Activated naive CD8-positive, alpha-beta T cell treated with anti-CD3 and anti-CD28 coated beads for 36 hours (primary cell): ENCODE results near the gene PYGM. TPM values are rescaled to one million over a fixed set of nuclear protein-coding genes. Genes with fewer than 3 reads are reported as not detected.

Source experiments
- DNase-seq: peaks from one replicate; pipeline ENCODE4 v3.0.0; 2021
- H3K27ac Mint-ChIP-seq: one replicate; pipeline ENCODE4 v1.8.0; 2022; ENCODE audit warnings: mild to moderate bottlenecking, moderate library complexity, mixed read lengths
- H3K27me3 Mint-ChIP-seq: one replicate; pipeline ENCODE4 v1.8.0; 2022; ENCODE audit warnings: mild to moderate bottlenecking, mixed read lengths
- H3K36me3 Mint-ChIP-seq: one replicate; pipeline ENCODE4 v1.8.0; 2021; ENCODE audit warnings: mild to moderate bottlenecking, mixed read lengths
- H3K4me1 Mint-ChIP-seq: one replicate; pipeline ENCODE4 v1.8.0; 2021; ENCODE audit warnings: mixed read lengths
- H3K4me3 Mint-ChIP-seq: one replicate; pipeline ENCODE4 v1.8.0; 2022; ENCODE audit warnings: mild to moderate bottlenecking, moderate library complexity, mixed read lengths
- H3K9me3 Mint-ChIP-seq: one replicate; pipeline ENCODE4 v1.8.0; 2022; ENCODE audit warnings: mixed read lengths
- total RNA-seq, 2 experiments: library from RNA; stranded (reverse); gene quantifications; one replicate each; pipeline ENCODE4 v1.2.3, GENCODE V29; 2021

The PYGM gene
- total RNA-seq, 2 experiments from 2014 or later = 1.6 to 1.8 TPM

GRCh38 chr11:64726211-64726641 is 33.5 kb downstream of the PYGM start:
- Mint-ChIP-seq H3K9me3 (no peaks in the 10 kb centered on the region), H3K27me3 (peaks cover 14% of the 10 kb centered on the region)

GRCh38 chr11:64724863-64725532 is 34.8 kb downstream of the PYGM start:
- Mint-ChIP-seq H3K27me3 (peaks cover 24% of the 10 kb centered on the region), H3K9me3 (no peaks in the 10 kb centered on the region), H3K36me3 (no peaks in the 10 kb centered on the region), H3K4me1 (peaks cover 13% of the 10 kb centered on the region), H3K4me3 (no peak overlapping the region), H3K27ac (no peak overlapping the region)
- no peak for DNase-seq

More at GRCh38 chr11:64726211-64726641, 33.5 kb downstream of the PYGM start:
- H3K4me1 Mint-ChIP-seq = peaks cover 13% of the 10 kb centered on the region
- no peak overlapping the region for H3K4me3 Mint-ChIP-seq
- no peak for DNase-seq
- H3K36me3 Mint-ChIP-seq = no peaks in the 10 kb centered on the region
- H3K27ac Mint-ChIP-seq = no peak overlapping the region

DNA sequence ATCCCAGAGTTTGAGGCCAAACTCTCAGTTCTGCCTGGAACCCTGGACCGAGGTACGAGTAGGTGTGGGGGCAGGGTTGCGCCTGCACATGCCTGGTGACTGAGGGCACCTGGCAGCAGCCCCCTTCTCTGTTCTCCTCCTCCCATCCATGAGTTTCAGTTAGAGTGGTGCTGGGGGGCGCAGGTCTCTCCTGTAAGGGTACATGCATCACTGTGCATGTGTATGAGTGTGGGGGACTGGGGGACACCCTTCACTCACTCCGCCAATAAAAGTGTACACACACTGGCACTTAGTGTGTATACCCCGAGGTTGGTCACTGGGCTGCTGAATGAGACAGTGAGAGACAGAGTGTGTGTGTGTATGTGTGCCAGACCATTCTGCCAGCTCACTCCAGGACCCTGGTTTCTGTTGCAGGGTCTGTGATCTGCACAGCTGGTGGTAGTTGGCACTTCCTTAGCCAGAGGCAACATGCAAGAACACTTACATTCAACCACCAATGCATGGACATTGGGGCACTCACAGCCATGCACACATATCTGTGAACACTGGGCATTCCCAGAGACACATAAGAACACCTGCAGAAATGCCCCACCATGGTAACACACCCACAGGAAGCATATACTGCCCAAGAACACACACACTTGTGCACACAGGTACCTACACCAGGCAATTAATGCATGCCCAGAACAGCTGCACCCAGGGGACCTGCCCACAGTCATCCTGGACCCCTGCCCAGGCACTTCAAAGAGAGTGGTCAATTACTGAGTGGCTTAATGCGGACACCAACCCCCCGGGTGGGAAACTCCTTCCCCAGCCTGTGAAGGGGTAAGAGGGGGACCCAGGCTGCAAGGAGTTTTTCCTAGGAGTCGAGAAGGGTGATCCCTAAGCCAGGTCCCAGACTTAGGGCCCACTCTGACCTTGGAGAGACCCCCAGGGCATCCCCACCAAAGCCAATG is 35.6 kb downstream of the PYGM start:
- Mint-ChIP-seq H3K27ac (peak overlapping the region; percentile 55), H3K36me3 (no peaks in the 10 kb centered on the region), H3K4me1 (peaks cover 13% of the 10 kb centered on the region), H3K27me3 (peaks cover 29% of the 10 kb centered on the region), H3K9me3 (no peaks in the 10 kb centered on the region), H3K4me3 (peak overlapping the region; percentile 67)
- no peak for DNase-seq

GRCh38 chr11:64723117-64723906 is 36.5 kb downstream of the PYGM start, which contains the start of gene NRXN2:
TSS of gene NRXN2 (minus strand) at chr11:64723197. CDS start at chr11:64713699, 9,498 bp downstream.
- Mint-ChIP-seq H3K27me3 (peaks cover 31% of the 10 kb centered on the region), H3K4me1 (peaks cover 13% of the 10 kb centered on the region), H3K27ac (peak within 1 kb of the TSS; percentile 54)

GRCh38 chr11:64722141-64723065 is 37.4 kb downstream of the PYGM start:
- Mint-ChIP-seq H3K9me3 (no peaks in the 10 kb centered on the region), H3K36me3 (no peaks in the 10 kb centered on the region), H3K27ac (no peak overlapping the region), H3K4me1 (peaks cover 13% of the 10 kb centered on the region), H3K4me3 (no peak overlapping the region), H3K27me3 (peaks cover 34% of the 10 kb centered on the region)
- no peak for DNase-seq

More at GRCh38 chr11:64723117-64723906, 36.5 kb downstream of the PYGM start, which contains the start of gene NRXN2:
- H3K36me3 Mint-ChIP-seq = no peaks in the 10 kb centered on the region
- peak; percentile 91 for DNase-seq
- no peaks in the 10 kb centered on the region for H3K9me3 Mint-ChIP-seq
- peak within 1 kb of the TSS; percentile 67 for H3K4me3 Mint-ChIP-seq

DNA sequence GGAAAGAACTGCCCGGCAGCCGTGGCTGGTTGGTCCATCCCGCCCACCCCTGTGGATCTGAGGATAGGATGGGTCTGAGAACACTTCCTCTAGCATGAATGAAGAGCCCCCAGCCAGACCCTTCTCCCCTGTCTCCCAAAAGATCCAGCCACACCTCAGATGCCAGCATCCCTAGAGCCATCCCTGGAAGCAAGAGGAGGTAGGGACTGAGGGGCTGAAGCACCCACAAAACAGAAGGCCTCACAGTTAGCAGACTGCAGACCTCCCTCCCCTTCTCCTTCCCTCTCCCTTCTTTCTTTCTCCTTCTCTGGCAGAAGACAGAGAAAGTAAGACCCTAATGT is 38.4 kb downstream of the PYGM start:
- H3K27ac Mint-ChIP-seq = no peak overlapping the region
- H3K9me3 Mint-ChIP-seq = no peaks in the 10 kb centered on the region
- H3K4me3 Mint-ChIP-seq = no peak overlapping the region
- DNase-seq = no peak
- H3K4me1 Mint-ChIP-seq = peaks cover 14% of the 10 kb centered on the region
- H3K27me3 Mint-ChIP-seq = peaks cover 45% of the 10 kb centered on the region
- H3K36me3 Mint-ChIP-seq = no peaks in the 10 kb centered on the region

DNA sequence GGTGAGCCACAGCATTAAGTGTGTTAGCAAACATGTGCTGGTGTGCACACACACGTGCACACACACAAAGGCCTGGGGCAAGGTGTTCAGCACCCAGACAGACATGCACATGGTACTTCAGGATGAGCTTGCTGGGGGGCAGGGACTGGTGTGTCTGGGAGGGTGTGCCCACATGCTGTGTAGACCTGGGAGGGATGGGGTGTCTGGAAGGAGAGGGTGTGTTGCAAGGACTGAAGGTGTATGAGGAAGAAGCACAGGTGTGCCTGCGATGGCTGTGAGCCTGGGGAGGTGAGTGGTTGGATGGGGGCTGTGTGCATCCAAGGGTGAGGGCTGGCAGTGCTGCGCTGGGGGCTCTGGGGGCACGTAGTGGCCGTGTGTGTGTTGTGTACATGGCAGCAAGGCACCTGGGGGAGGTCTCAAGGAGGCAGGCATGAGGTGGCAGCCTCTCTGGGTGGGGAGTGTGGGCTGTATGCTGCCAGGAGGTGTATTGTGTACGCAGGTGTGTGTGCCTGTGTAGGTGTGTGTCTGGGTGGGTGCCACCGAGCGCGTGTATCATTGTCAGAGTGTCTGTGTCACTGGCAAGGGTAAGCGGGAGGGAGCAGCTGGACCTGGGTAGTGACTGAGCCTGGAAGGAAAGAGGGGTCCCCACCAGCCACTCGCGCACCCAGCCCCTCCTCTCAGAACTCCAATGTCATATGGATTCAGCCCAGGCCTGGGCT is 39.0 kb downstream of the PYGM start:
- no peak overlapping the region for H3K27ac Mint-ChIP-seq
- no peak overlapping the region for H3K4me3 Mint-ChIP-seq
- H3K9me3 Mint-ChIP-seq = no peaks in the 10 kb centered on the region
- no peaks in the 10 kb centered on the region for H3K36me3 Mint-ChIP-seq
- H3K27me3 Mint-ChIP-seq = peaks cover 50% of the 10 kb centered on the region
- DNase-seq = no peak
- H3K4me1 Mint-ChIP-seq = peaks cover 15% of the 10 kb centered on the region

DNA sequence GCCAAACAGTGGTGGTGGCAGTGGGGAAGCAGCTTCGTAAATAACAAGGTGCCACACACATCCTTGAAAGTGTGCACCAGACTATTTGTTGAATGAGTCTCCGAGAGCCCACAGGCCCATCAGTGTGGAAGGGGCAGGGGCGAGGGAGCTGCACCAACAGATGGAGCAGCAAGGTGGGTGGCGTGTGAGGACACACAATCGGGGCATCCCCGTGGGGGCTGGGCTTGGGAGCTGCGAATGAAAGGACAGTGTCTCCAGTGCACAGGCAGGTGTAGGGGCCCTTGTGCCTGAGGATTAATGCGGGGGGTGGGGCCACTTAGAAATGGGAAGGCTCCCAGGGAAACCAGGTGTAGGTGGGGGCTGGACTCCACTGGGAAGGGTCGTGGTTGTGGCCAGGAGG is 39.6 kb downstream of the PYGM start:
- Mint-ChIP-seq H3K36me3 (no peaks in the 10 kb centered on the region), H3K27me3 (peaks cover 56% of the 10 kb centered on the region), H3K4me3 (no peak overlapping the region), H3K27ac (no peak overlapping the region), H3K9me3 (no peaks in the 10 kb centered on the region), H3K4me1 (peaks cover 13% of the 10 kb centered on the region)
- DNase-seq = no peak

DNA sequence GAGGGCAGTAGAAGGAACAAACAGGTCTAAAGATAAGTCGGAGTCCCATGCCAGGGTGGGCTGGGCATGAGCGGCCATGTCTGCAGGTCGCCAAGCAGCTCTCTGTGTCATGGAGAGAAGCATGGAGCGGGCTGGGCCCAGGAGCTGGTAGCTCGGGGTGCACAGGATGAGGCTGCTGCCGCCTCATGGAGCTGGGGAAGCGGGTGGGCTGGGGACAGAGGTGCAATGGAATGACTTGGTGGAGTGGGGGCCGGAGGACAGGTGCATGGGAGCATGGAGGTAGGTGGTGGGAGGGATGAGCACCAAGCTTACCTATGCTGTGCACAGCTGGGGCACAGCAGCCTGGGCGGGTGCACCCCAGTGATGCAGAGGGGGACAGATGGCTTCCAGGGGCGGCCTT is 40.4 kb downstream of the PYGM start:
- H3K4me1 Mint-ChIP-seq = peaks cover 10% of the 10 kb centered on the region
- no peaks in the 10 kb centered on the region for H3K9me3 Mint-ChIP-seq
- DNase-seq = no peak
- H3K27ac Mint-ChIP-seq = no peak overlapping the region
- peaks cover 63% of the 10 kb centered on the region for H3K27me3 Mint-ChIP-seq
- H3K36me3 Mint-ChIP-seq = no peaks in the 10 kb centered on the region
- no peak overlapping the region for H3K4me3 Mint-ChIP-seq

DNA sequence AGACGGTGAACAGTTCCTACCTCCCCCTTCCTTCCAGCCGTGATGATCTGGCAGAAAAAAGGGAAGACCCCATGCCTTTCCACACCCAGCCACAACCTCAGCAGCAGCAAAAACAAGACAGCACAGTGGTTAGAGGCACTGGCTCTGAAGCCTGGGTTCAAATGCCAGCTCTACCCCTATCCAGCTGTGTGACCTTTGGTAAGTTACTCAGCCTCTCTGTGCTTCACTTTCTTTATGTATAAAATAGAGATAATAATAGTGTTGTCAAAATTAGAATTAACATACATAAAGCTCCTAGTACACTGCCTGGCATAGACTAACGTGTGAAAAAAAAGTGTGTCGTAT is 41.0 kb downstream of the PYGM start:
- Mint-ChIP-seq H3K36me3 (no peaks in the 10 kb centered on the region), H3K27me3 (peaks cover 70% of the 10 kb centered on the region), H3K4me1 (peaks cover 5% of the 10 kb centered on the region)

DNA sequence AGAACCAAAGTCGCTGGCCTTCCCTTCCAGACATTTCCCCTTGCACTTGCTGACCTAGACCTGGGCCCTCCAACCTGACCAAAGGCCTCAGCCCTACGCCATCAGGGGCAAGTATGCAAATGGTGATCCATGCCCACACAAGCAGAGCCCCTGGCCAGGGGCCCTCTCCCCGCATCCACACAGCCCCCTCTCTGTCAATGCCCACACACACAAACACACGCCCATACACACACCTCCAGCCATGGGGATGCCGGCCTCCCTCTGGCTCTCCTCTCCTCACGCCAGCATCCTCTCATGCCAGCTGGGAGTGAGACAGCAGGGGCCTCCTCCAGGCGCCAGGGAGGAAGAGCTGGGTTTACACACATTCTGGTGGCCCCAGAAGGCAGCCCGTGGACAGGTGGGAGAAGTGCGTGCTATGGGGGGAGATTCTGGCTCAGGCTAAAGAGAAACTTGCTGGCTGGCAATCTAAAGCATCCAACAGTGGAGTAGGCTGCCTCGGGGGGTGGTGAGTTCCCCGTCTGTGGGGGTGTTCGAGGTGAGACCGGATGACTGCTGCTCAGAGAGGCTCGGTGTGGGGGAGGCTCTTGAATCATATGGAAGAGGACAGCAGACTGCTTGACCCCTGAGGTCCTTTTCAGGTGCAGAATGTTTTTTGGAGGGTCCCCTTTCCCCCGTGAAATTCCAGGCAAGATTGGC is 41.5 kb downstream of the PYGM start:
- Mint-ChIP-seq H3K36me3 (no peaks in the 10 kb centered on the region), H3K27ac (no peak overlapping the region), H3K4me1 (peaks cover 5% of the 10 kb centered on the region), H3K9me3 (no peaks in the 10 kb centered on the region), H3K4me3 (no peak overlapping the region), H3K27me3 (peaks cover 70% of the 10 kb centered on the region)
- DNase-seq = no peak

More for the DNA sequence above, 41.0 kb downstream of the PYGM start:
- Mint-ChIP-seq H3K4me3 (no peak overlapping the region), H3K27ac (no peak overlapping the region), H3K9me3 (no peaks in the 10 kb centered on the region)
- DNase-seq = no peak

- H3K4me1 Mint-ChIP-seq = peaks cover 5% of the 10 kb centered on the region
- no peaks in the 10 kb centered on the region for H3K9me3 Mint-ChIP-seq
- peaks cover 70% of the 10 kb centered on the region for H3K27me3 Mint-ChIP-seq
- H3K36me3 Mint-ChIP-seq = no peaks in the 10 kb centered on the region
- no peak overlapping the region for H3K27ac Mint-ChIP-seq
- no peak overlapping the region for H3K4me3 Mint-ChIP-seq
- DNase-seq = no peak
These were observed 42.6 kb downstream of the PYGM start for GRCh38 chr11:64717268-64717578.
